Ramos (cell line): ENCODE results near the gene CSTF3.

Experiments
- in situ Hi-C: fragments of 300-500 bp; cut with MboI; formaldehyde crosslinking; loops from one replicate; pipeline ENCODE4 v1.14.3; 2022; ENCODE audit warnings: low sequenced_read_pairs; ENCODE audit not compliant: unreplicated experiment

Gene CSTF3

DNA sequence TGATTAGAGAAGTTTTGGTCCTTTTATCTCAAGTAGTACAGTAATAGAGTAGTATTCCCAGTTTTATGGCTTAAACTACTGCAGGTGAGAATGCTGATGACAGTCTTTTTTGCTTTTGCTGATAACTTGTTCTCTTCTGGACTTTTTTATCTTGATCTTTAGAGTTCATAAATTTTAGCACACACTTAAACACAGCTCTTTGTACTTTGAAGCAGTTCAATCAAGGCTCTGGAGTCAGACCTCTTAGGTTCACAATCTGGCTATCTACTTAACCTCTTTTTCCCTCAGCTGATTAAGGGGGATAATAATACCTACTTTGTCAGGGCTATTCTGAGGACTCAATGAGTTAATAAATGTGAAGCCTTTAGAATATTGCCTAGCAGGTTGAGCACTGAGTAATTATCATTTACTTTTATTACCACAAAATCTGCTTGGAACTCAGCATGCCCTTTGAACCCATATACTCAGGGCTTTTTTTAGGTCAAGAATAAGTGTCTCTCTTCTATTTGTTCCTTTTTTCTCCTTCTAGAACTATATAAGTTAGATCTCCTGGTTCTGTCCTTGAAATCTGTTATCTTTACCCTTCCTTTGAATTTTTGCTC lies 51.9 kb downstream of the CSTF3 start:
- in situ Hi-C loops = no loop called here

DNA sequence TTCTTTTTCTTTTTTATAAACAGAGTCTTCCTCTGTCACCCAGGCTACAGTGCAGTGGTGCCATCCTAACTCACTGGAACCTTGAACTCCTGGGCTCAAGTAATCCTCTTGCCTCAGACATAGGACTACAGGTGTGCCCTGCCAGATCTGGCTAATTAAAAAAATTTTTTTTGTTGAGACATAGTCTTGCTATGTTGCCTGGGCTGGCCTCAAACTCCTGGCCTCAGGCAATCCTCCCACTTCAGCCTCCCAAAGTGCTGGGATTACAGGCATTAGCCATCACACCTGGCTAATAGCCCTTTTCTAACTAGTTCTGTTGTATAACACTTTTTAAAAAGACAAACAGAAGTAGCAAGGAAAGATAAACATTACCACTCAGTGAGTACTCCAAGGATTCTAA lies 57.4 kb downstream of the CSTF3 start:
- in situ Hi-C loops = no loop called here

DNA sequence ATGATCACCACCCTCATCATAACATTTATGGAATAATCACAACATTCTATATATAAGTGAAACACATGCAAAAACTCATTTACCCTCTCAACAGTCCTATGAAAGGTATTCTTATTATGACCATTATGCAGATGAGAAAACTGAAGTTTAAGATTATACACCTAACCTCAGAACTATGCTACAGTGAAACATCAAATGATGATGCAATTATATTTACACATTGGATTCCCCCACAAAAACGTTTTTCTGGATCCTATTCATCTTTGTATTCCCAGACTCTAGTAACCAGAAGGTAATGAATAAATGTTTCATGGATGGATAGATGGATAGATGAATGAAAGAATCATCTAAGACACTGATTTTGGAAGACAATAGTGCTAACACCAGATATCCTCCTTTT lies 67.1 kb downstream of the CSTF3 start:
- in situ Hi-C loops = no loop called here

DNA sequence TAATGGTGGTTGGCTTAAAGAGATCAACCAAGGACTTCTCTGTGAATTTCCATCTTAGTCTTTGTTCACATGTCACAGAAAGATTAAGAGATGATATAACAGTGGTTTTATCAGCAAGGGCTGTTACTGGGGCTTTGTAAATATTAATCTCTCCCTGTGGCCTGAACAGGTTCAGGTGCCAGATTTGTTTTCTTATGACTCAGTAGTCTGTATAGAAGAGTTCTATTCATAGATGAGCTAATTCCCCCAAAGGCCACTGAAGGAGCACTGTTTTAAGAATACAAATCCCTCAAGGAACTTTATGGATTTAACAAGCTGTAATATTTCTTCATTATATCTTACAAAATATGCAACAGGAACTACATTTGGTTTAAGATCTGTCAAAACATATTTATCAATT lies 71.5 kb downstream of the CSTF3 start:
- in situ Hi-C loops = no loop called here

DNA sequence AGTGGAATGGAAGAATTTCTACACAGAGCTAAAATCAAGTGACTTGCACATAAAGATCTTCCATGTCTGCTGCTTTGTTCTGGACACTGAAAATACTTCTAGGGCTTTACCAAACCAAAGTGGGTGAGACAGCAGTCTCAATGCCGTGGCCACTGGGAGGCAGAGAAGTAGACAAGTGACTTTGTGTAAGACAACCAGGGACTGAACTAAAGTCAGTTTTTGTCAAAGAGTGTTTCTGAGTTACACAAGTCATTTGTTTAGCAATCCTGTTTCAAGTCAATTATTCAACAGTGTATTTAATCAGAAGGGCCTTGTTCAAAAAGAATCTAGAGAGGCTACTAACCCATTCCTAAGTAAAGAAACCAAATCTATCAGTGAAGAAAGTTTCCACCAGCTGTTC lies 75.3 kb downstream of the CSTF3 start:
- in situ Hi-C loops = no loop called here

DNA sequence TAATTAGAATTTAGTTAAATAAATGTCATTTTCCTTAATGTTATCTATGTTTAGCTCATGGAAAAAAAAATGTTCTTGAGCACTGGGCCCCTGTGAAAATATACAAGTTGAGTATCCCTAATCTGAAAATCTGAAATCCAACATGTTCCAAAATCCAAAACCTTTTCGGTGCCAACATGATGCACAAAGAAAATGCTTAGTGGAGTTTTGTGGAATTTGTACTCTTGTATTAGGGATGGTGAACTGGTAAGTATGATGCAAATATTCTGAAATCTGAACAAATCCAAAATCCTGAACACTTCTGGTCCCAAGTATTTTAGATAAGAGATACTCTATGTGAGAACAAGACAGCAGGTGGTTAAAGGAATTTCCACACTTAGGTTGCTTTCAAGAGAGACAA lies 77.4 kb downstream of the CSTF3 start:
- in situ Hi-C loops = no loop called here

DNA sequence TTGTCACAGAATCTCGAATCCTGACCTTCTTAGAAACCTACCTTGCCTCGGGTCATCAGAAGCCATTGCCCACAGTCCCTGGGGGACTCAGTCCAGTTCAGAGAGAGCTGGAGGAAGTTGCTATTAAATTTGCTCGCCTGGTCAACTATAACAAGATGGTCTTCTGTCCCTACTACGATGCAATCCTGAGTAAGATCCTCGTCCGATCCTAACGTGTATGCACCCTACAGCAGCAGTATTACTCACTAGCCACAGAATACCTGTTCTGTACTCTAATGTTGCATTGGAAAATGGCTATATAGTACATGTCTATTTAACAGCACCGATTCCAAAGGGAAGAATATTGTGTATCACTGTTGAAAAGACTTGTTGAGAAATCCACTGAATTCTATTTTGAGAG lies 88.8 kb downstream of the CSTF3 start:
- in situ Hi-C loops = no loop called here

DNA sequence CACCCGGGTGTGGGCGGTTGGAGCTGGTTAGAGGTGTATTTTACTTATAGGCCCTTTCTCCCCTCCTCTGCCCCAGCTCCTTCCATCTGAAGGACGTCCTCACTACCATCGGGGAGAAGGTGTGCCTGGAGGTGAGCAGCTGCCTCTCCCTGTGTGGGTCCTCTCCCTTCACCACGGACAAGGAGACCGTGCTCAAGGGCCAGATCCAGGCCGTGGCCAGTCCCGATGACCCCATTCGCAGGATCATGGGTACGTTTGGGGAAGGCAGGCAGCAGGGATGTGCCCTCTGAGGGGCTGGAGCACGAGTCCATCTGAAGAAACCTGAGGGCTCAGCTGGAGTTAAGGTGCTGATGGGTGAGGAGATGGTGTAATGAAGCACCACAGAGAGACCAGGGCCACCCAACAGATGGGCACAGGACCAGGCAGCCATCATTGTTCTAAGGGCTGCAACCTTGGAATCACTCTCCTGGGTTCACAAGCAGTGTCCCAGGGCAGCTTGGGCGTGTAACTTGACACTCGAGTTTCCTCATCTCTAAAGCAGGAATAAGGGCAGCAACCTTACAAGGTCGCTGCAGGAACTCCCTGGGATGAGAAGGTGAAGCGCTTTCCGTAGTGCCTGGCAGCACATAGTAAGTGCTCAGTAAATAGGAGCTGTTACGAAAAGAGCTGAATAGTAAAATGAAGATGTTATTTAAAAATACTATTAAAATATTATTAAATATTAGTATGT lies 92.5 kb downstream of the CSTF3 start:
- in situ Hi-C loops = loop anchor here (10.0 kb wide), 1 partner anchor 104 kb away; no protein-coding TSS in a partner anchor

DNA sequence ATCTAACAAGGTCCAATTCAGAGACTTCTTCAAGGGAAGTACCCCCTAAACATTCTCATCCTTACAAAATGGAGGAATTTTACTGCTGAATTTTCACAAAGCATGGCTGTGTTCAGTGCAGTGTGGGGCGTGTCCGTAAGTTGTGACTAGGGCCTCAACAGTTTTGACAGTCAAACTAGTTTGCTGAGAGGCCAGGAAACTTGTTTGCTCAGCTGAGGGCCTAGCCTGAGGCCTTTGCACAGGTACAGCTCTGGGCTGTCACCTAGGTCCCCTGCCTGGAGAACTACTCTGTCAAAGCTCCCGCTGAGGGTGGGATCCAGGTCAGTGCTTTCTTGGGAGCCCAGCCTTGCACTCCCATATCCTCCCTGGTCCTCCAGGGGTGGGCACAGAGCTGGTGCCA lies 94.0 kb downstream of the CSTF3 start:
- in situ Hi-C loops = loop anchor here (10.0 kb wide), 1 partner anchor 102 kb away; no protein-coding TSS in a partner anchor

DNA sequence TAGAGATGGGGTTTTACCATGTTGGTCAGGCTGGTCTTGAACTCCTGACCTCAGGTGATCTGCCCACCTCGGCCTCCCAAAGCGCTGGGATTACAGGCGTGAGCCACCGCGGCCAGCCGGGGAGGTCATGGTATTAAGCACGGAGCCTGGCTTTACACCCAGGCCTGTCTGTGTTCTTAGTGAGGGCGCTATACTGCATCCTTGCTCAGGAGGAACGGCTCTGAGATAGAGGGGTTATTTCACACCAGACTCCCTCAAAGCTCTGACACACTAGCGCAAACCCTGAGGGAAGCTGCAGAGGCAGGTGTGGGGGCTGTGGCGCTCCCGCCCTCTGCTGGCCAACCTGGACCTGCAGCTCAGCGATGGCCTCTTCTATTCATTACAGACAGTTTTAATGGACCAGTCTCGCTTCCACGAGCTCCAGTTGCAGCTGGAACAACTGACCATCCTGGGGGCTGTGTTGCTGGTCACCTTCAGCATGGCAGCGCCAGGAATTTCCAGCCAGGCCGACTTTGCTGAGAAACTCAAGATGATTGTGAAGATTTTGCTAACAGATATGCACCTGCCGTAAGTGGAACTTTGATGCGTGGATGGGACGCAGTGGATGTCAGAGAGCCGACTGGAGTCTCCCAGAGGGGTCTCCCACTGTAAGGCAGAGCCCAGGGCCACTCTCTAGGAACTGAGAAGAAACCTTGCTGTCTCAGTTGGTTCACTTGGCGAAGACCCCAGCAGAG lies 95.7 kb downstream of the CSTF3 start:
- in situ Hi-C loops = loop anchor here (10.0 kb wide), 1 partner anchor 101 kb away; no protein-coding TSS in a partner anchor

DNA sequence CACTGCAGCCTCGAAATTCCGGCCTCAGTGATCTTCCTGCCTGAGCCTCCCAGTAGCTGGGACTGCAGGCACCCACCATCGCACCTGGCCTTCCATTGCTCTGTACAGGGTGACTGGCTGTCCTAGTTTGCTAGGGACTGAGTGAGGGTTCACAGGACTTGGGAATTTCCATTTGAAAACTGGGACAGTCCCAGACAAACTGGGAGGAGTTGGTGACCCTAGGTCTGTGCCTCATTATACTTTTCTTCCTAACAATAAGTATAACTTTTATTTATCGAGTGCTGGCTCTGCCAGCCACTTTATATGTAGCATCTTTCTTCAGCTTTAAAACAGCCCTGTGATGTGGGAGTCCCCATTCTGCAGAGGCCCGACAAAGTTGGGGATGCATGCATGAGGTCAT lies 96.4 kb downstream of the CSTF3 start:
- in situ Hi-C loops = loop anchor here (10.0 kb wide), 1 partner anchor 100 kb away; no protein-coding TSS in a partner anchor

DNA sequence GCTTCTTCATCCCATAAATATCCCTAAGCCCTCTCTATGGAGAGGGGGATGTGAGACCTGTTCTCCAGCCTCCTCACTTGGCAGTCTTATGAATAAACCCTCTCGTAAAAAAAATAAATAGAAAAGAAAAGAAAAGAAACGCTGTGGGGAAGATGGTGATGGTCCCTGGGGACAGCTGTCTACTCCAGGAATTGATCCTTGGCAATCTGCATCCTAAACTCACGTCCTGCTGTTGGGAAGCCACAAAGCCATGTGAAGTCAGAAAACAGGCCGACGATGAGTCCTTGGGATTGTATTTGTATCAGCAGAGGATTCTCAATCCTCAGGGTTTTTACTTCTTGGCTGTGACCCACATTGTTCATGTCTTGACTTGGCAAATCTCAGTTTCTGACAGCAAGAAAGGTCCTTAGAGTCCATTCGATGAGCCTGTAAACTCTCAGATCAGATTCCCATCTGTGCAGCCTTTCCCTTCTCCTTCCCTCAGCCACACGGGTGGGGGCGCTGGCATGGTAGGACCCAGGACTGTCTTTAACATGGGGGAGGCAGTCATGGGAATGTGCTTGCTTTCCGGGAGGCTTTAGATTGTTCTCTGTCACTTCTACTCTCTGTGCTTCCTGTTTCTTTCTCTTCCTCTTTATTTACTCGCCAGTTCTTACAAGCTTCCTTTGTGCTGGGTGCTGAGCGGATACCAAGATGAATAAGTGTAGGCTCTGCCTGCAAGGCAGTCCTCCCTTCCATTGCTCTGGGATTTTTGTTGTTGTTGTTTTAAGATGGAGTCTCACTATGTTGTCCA lies 97.1 kb downstream of the CSTF3 start:
- in situ Hi-C loops = loop anchor here (10.0 kb wide), 1 partner anchor 99 kb away; no protein-coding TSS in a partner anchor

DNA sequence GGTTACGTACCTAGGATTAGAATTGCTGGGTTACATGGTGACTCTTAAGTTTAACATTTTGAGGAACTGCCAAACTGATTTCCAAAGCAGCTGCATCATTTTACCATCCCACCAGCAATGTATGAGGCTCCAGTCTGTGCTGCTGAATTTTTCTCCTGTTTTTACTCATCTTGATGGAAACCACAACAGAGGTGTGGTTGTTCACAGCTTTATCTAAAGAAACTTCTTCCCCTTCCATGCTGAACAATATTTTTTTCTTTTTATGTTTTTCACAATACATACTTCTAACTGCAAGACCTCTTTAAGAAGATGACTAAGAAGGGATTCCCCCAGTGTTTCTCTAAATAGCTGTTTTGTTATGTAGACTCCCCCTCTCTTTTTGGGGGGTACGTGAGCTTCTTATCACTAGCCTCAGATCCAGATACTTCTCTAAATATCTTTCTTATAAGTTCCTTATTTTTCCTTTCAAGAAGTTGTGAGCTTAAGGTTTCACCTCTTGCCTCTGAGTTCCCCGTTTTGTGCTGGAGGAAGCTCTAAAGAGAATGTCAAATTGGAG lies 97.9 kb downstream of the CSTF3 start:
- in situ Hi-C loops = loop anchor here (10.0 kb wide), 1 partner anchor 99 kb away; no protein-coding TSS in a partner anchor

DNA sequence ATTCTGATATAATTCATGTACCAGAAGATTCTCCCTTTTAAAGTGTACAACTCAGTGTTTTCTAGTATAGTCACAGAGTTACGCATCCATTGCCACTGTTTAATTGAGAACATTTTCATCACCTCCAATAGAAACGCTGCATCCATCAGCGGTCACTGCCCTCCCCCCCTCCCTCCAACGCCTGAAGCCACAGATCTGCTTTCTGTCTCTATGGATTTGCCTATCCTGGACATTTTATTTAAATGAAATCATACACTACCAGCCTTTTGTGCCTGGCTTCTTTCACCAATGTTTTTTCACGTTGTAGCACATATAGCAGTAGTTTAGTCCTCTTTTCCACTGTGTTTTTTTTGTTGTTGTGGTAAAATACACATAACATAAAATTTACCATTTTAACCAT lies 99.1 kb downstream of the CSTF3 start:
- in situ Hi-C loops = loop anchor here (10.0 kb wide), 1 partner anchor 97 kb away; no protein-coding TSS in a partner anchor

DNA sequence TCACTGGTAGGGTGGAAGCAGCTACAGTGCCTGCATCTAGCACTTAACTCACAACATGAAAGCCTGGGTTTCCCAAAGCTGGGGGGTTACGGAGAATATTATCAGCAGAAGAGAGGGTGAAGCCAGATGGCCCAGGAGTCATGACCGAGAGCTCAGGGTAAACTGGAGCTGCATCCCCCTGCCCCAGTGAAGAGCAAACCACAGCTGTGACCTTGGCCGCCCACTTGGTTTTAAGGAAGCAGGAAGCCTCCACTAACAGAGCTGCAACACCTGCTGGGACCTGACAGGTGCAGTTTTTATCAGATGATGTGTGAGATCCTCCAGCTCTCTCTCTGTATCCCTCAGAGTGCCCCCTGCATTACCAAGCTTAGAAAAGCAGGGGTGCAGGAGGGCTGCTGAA lies 101.0 kb downstream of the CSTF3 start:
- in situ Hi-C loops = loop anchor here (10.0 kb wide), 1 partner anchor 95 kb away; no protein-coding TSS in a partner anchor

DNA sequence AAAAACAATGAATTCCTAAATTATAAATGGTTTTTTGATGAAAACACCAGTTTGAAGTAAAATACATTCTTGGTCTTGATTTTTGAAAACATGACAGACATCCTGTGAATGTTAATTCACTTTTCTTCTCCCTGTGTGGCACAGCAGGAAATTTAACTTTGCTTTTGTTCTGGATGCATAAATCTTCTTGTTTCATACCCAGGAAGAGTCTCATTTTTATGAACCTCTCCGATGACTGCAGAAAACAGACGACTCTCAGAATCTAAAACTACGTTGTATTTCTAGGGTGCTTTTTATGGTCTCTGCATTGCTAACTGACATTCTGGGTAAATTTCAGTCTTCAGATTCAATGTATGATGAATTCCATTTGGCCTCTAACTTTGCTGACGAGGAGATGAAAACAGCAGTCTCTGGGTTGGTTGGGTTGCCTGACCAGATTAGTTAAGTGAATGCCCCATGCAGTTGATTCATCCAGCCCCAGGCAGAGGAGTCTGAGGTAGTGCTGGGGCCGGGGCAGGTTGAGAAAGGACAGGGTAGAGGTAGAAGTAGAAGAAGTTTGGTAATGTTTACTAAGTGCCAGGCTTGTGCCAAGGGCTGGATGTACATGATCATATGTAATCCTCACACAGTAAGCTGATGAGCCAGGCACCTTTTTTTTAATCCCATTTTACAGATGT lies 101.8 kb downstream of the CSTF3 start:
- in situ Hi-C loops = loop anchor here (10.0 kb wide), 1 partner anchor 95 kb away; no protein-coding TSS in a partner anchor

DNA sequence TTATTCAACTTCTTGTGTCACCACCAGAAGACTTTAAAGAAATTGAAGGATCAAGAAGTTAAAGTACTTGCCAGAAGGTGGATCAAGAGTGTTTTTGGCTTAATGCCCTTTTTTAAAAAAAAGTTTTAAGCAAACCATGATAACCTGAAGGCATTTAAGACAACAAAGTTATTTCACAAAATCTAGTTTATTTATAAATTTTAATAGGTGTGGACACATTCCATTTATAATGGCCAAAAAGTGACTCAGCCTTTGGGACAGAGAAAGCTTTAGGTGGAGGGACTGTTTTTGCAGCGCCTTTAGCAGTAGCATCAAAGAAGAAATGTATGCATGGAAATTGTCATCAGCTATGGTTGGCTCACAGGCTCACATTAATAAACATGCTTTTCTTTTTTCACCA lies 104.0 kb downstream of the CSTF3 start:
- in situ Hi-C loops = no loop called here

DNA sequence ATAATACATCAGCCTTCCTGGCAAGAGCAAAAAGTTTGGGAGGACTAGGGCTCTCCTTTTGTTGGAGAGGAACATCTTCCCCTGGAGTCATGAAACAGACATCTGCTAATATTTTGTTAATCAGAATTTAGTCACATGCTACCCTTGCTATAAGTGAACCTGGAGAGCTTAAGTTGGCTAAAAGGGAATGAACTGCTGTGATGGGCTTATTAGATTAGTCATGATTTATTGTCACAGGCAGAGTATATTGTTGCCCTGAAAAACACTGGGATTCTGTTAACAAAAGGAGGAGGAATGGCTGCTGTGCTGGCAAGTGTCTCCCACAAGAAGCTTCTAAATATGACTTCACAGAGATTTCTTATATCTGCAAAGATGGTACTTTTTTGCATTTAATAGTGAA lies 105.9 kb downstream of the CSTF3 start:
- in situ Hi-C loops = no loop called here

DNA sequence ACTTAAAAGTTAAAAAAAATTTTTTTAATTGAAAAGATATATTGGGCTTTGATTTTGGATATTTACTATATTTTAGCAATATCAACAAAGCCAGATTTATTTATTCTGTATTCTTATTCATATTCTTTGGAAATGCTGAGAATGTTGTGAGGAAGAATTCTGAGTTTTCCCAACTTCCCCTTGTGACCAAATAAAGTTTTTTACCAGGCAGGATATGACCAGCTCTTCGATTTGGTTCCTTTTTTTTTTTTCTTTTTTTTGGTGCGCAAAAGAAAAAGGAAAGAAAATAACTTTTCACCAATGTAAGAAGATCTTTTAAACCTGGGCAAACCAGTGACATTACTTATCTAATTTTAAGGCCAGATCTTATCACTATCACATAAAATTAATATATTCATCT lies 109.0 kb downstream of the CSTF3 start:
- in situ Hi-C loops = no loop called here
